Endothelial cell of umbilical vein (primary cell): Measurements from ENCODE around the gene RBM5.
A peak's percentile ranks its signal among the peaks of the same experiment; 100 is the strongest.

Experiments used
- POLR2A ChIP-seq: IDR thresholded peaks from 2 replicates; pipeline ENCODE4 v1.6.1; 2012; ENCODE audit warnings: low read depth, mild to moderate bottlenecking, control low read depth, low read length
- POLR2AphosphoS5 ChIP-seq: IDR thresholded peaks from 2 replicates; pipeline ENCODE4 v1.6.1; 2012; ENCODE audit warnings: low read depth, mild to moderate bottlenecking, control low read depth, low read length, moderate library complexity; ENCODE audit not compliant: insufficient read depth
- TF ChIP-seq, protein P1 (sequence below), 2 donors: IDR thresholded peaks; 1 replicate in 1 of 2; 2 replicates in 1 of 2; pipeline ENCODE4 v1.5.1; 2011; ENCODE audit warnings: low read length in 2 of 2, mild to moderate bottlenecking in 2 of 2, moderate library complexity in 2 of 2, control low read depth in 1 of 2, inconsistent platforms in 1 of 2, low read depth in 1 of 2; ENCODE audit not compliant: insufficient read depth in 1 of 2; ENCODE audit errors: extremely low read depth in 1 of 2
- TF ChIP-seq, protein P2 (sequence below): IDR thresholded peaks from 2 replicates; pipeline ENCODE4 v1.6.1; 2011; ENCODE audit not compliant: insufficient read depth, insufficient read length

DNA sequence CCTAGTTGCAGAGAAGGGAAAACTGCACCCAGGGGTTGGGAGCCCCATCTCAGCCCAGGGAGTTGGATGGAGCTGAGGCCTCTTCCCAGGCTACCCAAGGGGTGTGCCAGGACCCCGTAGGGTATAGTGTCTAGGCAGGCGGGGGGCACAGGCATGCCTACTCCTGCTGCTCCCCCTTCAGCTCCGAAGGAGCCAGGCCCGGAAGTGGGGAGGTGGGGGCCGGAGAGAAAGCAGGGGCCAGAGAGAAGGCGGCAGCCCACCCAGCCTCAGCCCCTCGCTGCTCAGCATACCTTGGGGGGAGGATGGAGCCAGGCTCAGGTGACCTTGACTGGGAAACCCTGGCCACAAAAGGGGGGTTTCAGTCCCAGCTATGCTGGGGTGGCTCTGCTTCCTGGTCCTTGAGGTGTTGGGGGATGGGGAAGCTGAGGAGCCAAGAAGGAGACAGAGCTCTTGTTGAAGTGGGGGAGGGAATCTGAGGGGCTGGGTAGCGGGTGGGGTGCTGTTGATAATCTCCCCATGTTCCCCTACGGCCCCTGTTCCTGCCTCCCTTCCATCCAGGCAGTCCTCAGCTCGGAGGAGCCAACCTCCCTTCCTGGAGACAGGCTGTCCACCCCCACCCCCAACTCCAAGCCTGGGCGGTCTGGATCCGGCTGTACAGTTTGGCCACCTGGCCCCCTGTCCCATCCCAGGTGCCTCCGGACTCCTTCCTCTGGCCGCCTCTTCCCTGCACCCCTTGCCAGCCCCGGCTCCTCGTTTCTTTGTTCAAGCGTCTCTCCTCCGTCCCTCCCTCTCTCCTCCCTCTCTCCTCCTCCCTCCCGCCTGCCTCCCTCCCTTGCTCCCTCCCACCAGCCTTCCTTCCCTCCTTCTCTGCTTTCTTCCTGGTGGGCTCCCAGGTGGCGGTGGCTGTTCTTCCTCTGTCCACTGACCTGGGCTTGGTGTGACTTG lies 68.1 kb downstream of the RBM5 start:
- TF ChIP-seq, protein P1, sequence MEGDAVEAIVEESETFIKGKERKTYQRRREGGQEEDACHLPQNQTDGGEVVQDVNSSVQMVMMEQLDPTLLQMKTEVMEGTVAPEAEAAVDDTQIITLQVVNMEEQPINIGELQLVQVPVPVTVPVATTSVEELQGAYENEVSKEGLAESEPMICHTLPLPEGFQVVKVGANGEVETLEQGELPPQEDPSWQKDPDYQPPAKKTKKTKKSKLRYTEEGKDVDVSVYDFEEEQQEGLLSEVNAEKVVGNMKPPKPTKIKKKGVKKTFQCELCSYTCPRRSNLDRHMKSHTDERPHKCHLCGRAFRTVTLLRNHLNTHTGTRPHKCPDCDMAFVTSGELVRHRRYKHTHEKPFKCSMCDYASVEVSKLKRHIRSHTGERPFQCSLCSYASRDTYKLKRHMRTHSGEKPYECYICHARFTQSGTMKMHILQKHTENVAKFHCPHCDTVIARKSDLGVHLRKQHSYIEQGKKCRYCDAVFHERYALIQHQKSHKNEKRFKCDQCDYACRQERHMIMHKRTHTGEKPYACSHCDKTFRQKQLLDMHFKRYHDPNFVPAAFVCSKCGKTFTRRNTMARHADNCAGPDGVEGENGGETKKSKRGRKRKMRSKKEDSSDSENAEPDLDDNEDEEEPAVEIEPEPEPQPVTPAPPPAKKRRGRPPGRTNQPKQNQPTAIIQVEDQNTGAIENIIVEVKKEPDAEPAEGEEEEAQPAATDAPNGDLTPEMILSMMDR (IDR thresholded peaks at IDR 0.05; ENCODE audit: extremely low read depth in 1 of 2, insufficient read depth in 1 of 2, low read depth in 1 of 2, low read length in 2 of 2) = no peak
- TF ChIP-seq POLR2A = peak; percentile 96
- peak; percentile 85 for TF ChIP-seq POLR2AphosphoS5
- TF ChIP-seq, protein P2, sequence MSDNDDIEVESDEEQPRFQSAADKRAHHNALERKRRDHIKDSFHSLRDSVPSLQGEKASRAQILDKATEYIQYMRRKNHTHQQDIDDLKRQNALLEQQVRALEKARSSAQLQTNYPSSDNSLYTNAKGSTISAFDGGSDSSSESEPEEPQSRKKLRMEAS = no peak
